ENCODE data around the gene EP400. TPM values are rescaled to one million over a fixed set of nuclear protein-coding genes. Genes with fewer than 3 reads are reported as not detected.

EP400 gene
- total and polyA plus RNA-seq, 2 of the 8 experiments (the other 6 are each of a cell fraction or from before 2014, with no cell fraction given): 13.1 to 69.7 TPM

DNA sequence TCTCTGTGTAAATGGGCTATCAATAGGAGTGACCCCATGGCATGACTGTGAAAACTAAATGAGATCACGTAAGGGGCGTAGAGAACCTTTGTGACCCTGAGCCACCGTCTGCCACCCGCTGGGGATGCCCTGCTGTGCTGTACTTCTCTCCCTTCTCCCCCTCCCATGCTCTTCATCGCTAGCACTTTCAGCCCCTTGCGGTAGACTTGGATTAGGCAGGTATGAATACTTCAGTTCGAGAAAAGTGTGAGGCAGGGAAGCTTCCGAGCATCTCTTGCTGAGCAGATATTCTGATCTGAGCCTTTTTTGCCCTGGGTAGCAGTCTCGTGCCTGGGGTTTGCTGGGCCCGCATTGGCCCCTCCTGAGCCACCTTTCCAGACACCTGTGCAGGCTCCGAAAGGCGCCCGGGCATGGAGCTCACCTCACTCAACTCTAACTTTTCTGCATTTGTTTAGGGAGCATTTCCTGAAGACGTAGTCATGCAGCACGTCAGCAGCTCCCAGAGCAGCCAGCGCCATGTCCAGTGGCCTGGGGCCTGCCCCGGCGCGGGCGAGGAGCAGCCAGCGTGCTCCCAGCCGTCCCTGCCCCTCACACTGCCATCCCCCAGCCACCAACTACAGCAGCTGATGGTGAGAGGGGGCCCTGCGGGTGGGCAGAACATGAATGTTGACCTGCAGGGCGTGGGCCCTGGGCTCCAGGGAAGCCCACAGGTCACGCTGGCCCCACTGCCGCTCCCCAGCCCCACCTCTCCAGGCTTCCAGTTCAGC, 154.0 kb downstream of the EP400 start:
- Histone ChIP-seq H4K20me1 (replicated peaks in 1 of 2; ENCODE audit: control insufficient read depth in 1 of 2, insufficient read depth in 2 of 2, low read length in 2 of 2) (peaks cover 11 to 17% of the 10 kb centered on the region in 2 experiments), H3K18ac (ENCODE audit: extremely low read depth, low read length) (no peak overlapping the region), H3K9ac (replicated peaks in 1 of 4; ENCODE audit: extremely low read depth in 1 of 4, low read depth in 3 of 4, low read length in 3 of 4) (no peak overlapping the region), H2BK5ac (ENCODE audit: low read depth, low read length) (no peak overlapping the region), H3K27ac (ENCODE audit: low read depth, low read length) (no peak overlapping the region), H4K91ac (replicated peaks; ENCODE audit: insufficient read length, low read length) (no peak overlapping the region), H3K4me1 (replicated peaks in 1 of 4; ENCODE audit: control insufficient read depth in 3 of 4, insufficient read depth in 4 of 4, low read length in 3 of 4) (peaks cover 0 to 7% (median 3%) of the 10 kb centered on the region in 4 experiments; a peak in 4 of 7 replicates), H3K14ac (ENCODE audit: insufficient read length) (no peak overlapping the region), H3K23ac (ENCODE audit: insufficient read length) (no peak overlapping the region), H4K5ac (ENCODE audit: insufficient read length, low read depth, low read length) (peak overlapping the region; percentile 21), H3K4me3 (ENCODE audit: extremely low read depth in 1 of 4, insufficient read depth in 2 of 4, low read depth in 3 of 4, low read length in 4 of 4) (no peak overlapping the region), H2BK120ac (replicated peaks; ENCODE audit: low read depth, low read length) (no peak overlapping the region), H3K27me3 (replicated peaks in 1 of 4; ENCODE audit: control insufficient read depth in 3 of 4, extremely low read depth in 1 of 4, insufficient read depth in 3 of 4, low read length in 3 of 4) (no peaks in the 10 kb centered on the region), H2BK15ac (ENCODE audit: low read length) (no peak overlapping the region), H2BK12ac (ENCODE audit: low read depth, low read length) (no peak overlapping the region), H3K36me3 (ENCODE audit: control insufficient read depth in 2 of 4, insufficient read depth in 4 of 4, low read length in 3 of 4) (peaks cover 0 to 7% (median 2%) of the 10 kb centered on the region in 4 experiments; a peak in 3 of 8 replicates), H3K9me3 (ENCODE audit: insufficient read depth in 2 of 2, low read depth in 1 of 2, low read length in 1 of 2) (no peaks in the 10 kb centered on the region), H3K79me1 (ENCODE audit: low read depth, low read length) (no peaks in the 10 kb centered on the region; the same call in 1 of the 2 replicates), H2AFZ (ENCODE audit: low read length) (no peak overlapping the region), H3K23me2 (ENCODE audit: low read depth, low read length) (no peaks in the 10 kb centered on the region), H3K4ac (replicated peaks; ENCODE audit: insufficient read length, low read depth, low read length) (no peak overlapping the region), H2BK20ac (ENCODE audit: low read length) (no peak overlapping the region), H3K4me2 (ENCODE audit: insufficient read depth in 1 of 2, low read depth in 2 of 2, low read length in 2 of 2) (peak overlapping the region in 1 of 2 experiments; percentile 40; a peak in 1 of 4 replicates), H3K79me2 (ENCODE audit: control insufficient read depth in 1 of 2, insufficient read depth in 2 of 2, low read length in 2 of 2) (no peaks in the 10 kb centered on the region; a peak in 1 of 4 replicates), H4K8ac (ENCODE audit: extremely low read depth, insufficient read depth, low read length) (no peak overlapping the region), H2AK5ac (ENCODE audit: low read depth, low read length) (no peak overlapping the region), H3K56ac (replicated peaks; ENCODE audit: insufficient read length, low read depth, low read length) (no peak overlapping the region)
- 85% methylated on average over 26 of the region's 26 CpGs; no CpG with 5 or more reads in 1 of the 2 experiments for WGBS, 2 experiments (ENCODE audit: extremely low coverage in 1 of 2, insufficient coverage in 1 of 2, insufficient read length in 1 of 2, insufficient replicate concordance in 2 of 2, low coverage in 1 of 2, low lambda C conversion rate in 2 of 2, missing lambda C conversion rate in 1 of 2)
- DNase-seq (ENCODE audit: low read depth in 1 of 2, low spot score in 2 of 2) (no peak), FAIRE-seq (no peak)
- peak in 1 of 3 experiments; percentile 9; a peak in 1 of 4 replicates for TF ChIP-seq CTCF (IDR thresholded peaks at IDR 0.05; ENCODE audit: control extremely low read depth in 1 of 3, insufficient read depth in 1 of 3, low read depth in 1 of 3, low read length in 3 of 3)
- TF ChIP-seq BACH1 (IDR thresholded peaks at IDR 0.05; ENCODE audit: low read length): no peak
- POLR2A ChIA-PET (ENCODE audit: partially characterized antibody): interaction anchor here (1.0 kb wide), 1 partner anchor 95 kb away, joined by 5 read pairs; no protein-coding TSS in a partner anchor
- CTCF ChIA-PET (ENCODE audit: partially characterized antibody): interaction anchor here (1.1 kb wide), 1 partner anchor 11 kb away, joined by 4 read pairs; no protein-coding TSS in a partner anchor

Measured in H1 (cell line).